Karpas-422 (cell line): ENCODE results near the gene PPP2R2B. TPM values are rescaled to one million over a fixed set of nuclear protein-coding genes. Genes with fewer than 3 reads are reported as not detected.

Experiments
- DNase-seq: peaks from one replicate; pipeline ENCODE4 v3.0.0-alpha.2; 2015
- H2AFZ ChIP-seq: fragments of 200-600 bp; sonication (generic); 2 replicates; pipeline ENCODE4 v1.6.1; 2014; ENCODE audit warnings: antibody characterized with exemption, low read length, mixed read lengths
- H3K27ac ChIP-seq: fragments of 200-600 bp; sonication (generic); 2 replicates; pipeline ENCODE4 v1.5.1; 2014; ENCODE audit warnings: mild to moderate bottlenecking, low read length, moderate library complexity
- H3K27me3 ChIP-seq: fragments of 200-600 bp; sonication (generic); 2 replicates; pipeline ENCODE4 v1.6.1; 2014; ENCODE audit warnings: low read length, mixed read lengths
- H3K36me3 ChIP-seq: fragments of 200-600 bp; sonication (generic); 2 replicates; pipeline ENCODE4 v1.6.1; 2014; ENCODE audit warnings: low read length, mixed read lengths; ENCODE audit not compliant: insufficient read depth
- H3K4me1 ChIP-seq: fragments of 200-600 bp; sonication (generic); 2 replicates; pipeline ENCODE4 v1.6.1; 2014; ENCODE audit warnings: mild to moderate bottlenecking, low read length, mixed read lengths
- H3K4me2 ChIP-seq: fragments of 200-600 bp; sonication (generic); 2 replicates; pipeline ENCODE4 v1.6.1; 2014; ENCODE audit warnings: low read length, low read depth, mild to moderate bottlenecking; ENCODE audit not compliant: poor library complexity, severe bottlenecking
- H3K4me3 ChIP-seq: fragments of 200-600 bp; sonication (generic); 2 replicates; pipeline ENCODE4 v1.5.1; 2014; ENCODE audit warnings: mild to moderate bottlenecking, antibody characterized with exemption, low read length, mixed read lengths
- H3K79me2 ChIP-seq: fragments of 200-600 bp; sonication (generic); 2 replicates; pipeline ENCODE4 v1.6.1; 2014; ENCODE audit warnings: mild to moderate bottlenecking, low read length, mixed read lengths
- H3K9ac ChIP-seq: fragments of 200-600 bp; sonication (generic); 2 replicates; pipeline ENCODE4 v1.6.0; 2014; ENCODE audit warnings: low read length
- H3K9me2 ChIP-seq: fragments of 200-600 bp; sonication (generic), shearing (Covaris generic); replicated peaks from 2 replicates; pipeline ENCODE4 v1.6.0; 2014; ENCODE audit warnings: mild to moderate bottlenecking, low read length, moderate library complexity; ENCODE audit not compliant: insufficient read depth
- H3K9me3 ChIP-seq: fragments of 300-700, 200-600 bp; sonication (generic); 2 replicates; pipeline ENCODE4 v1.6.1; 2014; ENCODE audit warnings: low read length, mixed read lengths
- H4K20me1 ChIP-seq: fragments of 200-600 bp; sonication (generic); 2 replicates; pipeline ENCODE4 v1.6.1; 2014; ENCODE audit warnings: mild to moderate bottlenecking, antibody characterized with exemption, low read length, low read depth; ENCODE audit not compliant: insufficient read depth
- total RNA-seq: library from RNA; depleted of rRNA; stranded (reverse); fragments of >200 nt; shearing (Covaris generic); gene quantifications from 2 replicates; pipeline ENCODE4 v1.2.3, GENCODE V29; 2014; ENCODE audit warnings: low replicate concordance

Gene PPP2R2B
- total RNA-seq, 1 experiment from 2014 or later, result not detected

DNA sequence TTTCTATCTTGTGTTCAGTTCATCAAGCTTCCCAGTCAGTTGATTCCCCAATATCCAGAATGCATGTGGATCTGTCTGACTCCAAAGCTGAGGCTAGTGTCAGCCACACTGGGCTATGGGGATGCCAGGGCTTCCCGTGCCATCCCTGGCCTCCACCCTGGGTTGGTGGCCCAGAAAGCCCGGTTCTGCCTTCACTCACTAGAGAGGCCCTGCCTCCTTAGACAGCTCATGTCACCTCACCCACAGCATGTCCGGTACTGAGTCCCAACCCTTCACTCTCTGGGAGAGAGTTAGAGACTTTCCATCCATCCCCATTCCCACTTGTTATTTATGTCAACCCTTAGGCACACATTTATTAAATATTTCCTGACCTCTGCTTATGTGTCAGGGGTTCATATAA, 243.1 kb downstream of the PPP2R2B start:
- Histone ChIP-seq H4K20me1 (no peaks in the 10 kb centered on the region), H2AFZ (no peak overlapping the region), H3K4me1 (no peaks in the 10 kb centered on the region), H3K27me3 (no peaks in the 10 kb centered on the region), H3K79me2 (no peaks in the 10 kb centered on the region), H3K36me3 (no peaks in the 10 kb centered on the region), H3K9me3 (no peaks in the 10 kb centered on the region), H3K4me3 (no peak overlapping the region), H3K9ac (no peak overlapping the region), H3K4me2 (no peak overlapping the region), H3K27ac (no peak overlapping the region), H3K9me2 (no peaks in the 10 kb centered on the region)
- no peak for DNase-seq

DNA sequence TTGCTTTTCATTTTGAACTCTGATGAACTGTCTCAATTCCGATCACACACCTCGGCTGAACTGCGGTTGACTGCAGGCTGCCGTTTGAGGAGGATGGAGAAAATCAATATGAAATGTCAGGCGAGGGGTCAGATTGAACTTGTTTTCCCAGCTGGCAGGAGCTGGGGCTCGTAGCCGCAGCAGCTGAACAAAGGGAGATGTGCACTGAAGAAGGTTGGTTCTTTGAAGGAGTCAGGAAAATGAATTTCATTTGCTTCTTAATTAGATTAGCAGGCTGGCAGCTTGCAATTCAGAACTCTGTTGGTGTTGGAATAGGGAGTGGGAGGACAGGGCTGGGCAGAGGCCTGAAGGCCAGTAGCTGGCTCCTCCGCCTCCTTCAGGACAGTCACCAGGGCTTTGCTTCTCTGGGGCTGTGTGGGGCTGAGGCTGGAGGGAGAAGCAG, 245.2 kb downstream of the PPP2R2B start:
- Histone ChIP-seq H3K4me2 (no peak overlapping the region), H3K9me2 (no peaks in the 10 kb centered on the region), H3K9ac (no peak overlapping the region), H3K79me2 (no peaks in the 10 kb centered on the region), H3K4me3 (no peak overlapping the region), H3K4me1 (no peaks in the 10 kb centered on the region), H3K27me3 (no peaks in the 10 kb centered on the region), H4K20me1 (no peaks in the 10 kb centered on the region), H2AFZ (no peak overlapping the region), H3K9me3 (no peaks in the 10 kb centered on the region), H3K36me3 (no peaks in the 10 kb centered on the region), H3K27ac (no peak overlapping the region)
- no peak for DNase-seq

DNA sequence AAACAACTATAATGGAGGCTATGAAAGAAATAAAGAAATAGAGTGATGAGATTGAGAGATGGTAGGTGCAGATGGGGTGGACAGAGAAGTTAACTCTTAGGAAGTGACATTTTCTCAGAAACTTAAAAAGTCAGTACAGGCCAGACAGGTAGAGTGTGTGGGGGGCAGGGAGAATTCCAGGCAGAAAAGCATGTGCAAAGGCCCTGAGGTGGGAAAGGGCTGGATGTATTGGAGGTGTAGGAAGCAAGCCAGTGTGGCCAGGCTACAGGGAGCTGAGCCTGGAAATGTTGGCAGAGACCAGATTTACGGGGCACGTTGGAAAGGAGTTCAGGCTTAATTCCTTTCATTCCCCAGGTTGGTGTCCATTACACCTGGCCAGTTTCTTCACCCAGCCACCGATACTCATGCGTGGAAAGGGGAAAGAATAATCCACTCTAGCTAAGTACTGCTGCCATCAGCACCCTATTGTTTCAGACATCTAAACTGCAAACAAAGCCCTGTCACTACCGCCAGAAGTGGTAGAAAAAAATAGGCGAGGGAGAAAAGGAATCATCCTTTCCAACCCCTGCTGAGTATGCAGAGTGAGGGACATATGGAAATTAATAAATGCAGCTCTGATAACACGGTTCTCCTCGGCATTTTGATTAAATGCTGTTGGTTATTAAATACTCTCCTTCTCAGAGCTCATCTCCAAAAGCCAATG, 245.8 kb downstream of the PPP2R2B start:
- Histone ChIP-seq H3K79me2 (no peaks in the 10 kb centered on the region), H3K9me2 (no peaks in the 10 kb centered on the region), H3K9ac (no peak overlapping the region), H3K4me2 (no peak overlapping the region), H3K27ac (no peak overlapping the region), H2AFZ (no peak overlapping the region), H3K9me3 (no peaks in the 10 kb centered on the region), H4K20me1 (no peaks in the 10 kb centered on the region), H3K27me3 (no peaks in the 10 kb centered on the region), H3K4me1 (no peaks in the 10 kb centered on the region), H3K4me3 (no peak overlapping the region), H3K36me3 (no peaks in the 10 kb centered on the region)
- DNase-seq, result no peak

DNA sequence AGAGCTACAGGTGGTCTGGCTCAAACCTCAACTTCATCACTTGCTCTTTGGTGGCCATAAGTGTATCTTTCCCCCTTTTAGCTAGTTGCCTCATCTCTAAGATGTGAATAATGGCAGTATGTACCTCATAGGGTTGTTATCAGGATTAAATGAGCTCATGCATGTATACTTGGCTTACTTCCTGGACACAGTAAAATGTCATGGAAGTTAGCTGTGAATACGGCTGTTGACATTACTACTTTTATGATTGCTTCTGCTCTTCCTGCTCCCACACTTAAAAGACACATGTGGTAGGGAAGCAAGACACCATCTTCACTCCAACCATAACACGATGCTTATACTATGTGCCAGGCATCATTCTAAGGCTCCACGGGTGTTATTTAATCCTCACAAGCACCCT, 248.1 kb downstream of the PPP2R2B start:
- no peak overlapping the region for H3K27ac ChIP-seq
- H3K9ac ChIP-seq, result no peak overlapping the region
- no peak overlapping the region for H3K4me3 ChIP-seq
- H3K27me3 ChIP-seq, result no peaks in the 10 kb centered on the region
- no peaks in the 10 kb centered on the region for H3K4me1 ChIP-seq
- no peaks in the 10 kb centered on the region for H3K9me2 ChIP-seq
- no peak for DNase-seq
- H3K36me3 ChIP-seq, result no peaks in the 10 kb centered on the region
- no peak overlapping the region for H3K4me2 ChIP-seq
- H3K79me2 ChIP-seq, result no peaks in the 10 kb centered on the region
- no peak overlapping the region for H2AFZ ChIP-seq
- no peaks in the 10 kb centered on the region for H3K9me3 ChIP-seq
- H4K20me1 ChIP-seq, result no peaks in the 10 kb centered on the region

DNA sequence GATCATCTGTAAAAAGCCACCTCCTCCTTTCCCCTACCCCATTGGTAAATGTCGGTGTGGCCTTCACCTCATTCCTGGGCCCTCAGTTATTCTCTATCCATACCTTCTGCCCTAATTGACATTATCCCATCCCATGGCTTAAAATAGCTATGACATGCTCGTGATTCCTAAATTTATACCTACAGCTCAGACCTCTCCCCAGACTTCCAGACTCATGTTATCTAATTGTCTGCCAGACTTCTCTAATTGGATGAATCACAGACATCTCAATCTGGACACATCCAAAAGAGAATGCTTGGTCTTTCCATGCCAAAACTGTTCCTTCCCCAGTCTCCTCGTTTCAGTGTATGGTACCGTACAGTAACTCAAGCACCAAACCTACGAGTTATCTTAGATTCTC, 249.6 kb downstream of the PPP2R2B start:
- DNase-seq, result no peak
- H3K27me3 ChIP-seq, result no peaks in the 10 kb centered on the region
- no peaks in the 10 kb centered on the region for H3K9me3 ChIP-seq
- H3K36me3 ChIP-seq, result no peaks in the 10 kb centered on the region
- H3K4me1 ChIP-seq, result no peaks in the 10 kb centered on the region
- no peak overlapping the region for H3K4me3 ChIP-seq
- no peaks in the 10 kb centered on the region for H3K79me2 ChIP-seq
- H3K27ac ChIP-seq, result no peak overlapping the region
- H3K4me2 ChIP-seq, result no peak overlapping the region
- no peaks in the 10 kb centered on the region for H3K9me2 ChIP-seq
- no peaks in the 10 kb centered on the region for H4K20me1 ChIP-seq
- H2AFZ ChIP-seq, result no peak overlapping the region
- no peak overlapping the region for H3K9ac ChIP-seq

DNA sequence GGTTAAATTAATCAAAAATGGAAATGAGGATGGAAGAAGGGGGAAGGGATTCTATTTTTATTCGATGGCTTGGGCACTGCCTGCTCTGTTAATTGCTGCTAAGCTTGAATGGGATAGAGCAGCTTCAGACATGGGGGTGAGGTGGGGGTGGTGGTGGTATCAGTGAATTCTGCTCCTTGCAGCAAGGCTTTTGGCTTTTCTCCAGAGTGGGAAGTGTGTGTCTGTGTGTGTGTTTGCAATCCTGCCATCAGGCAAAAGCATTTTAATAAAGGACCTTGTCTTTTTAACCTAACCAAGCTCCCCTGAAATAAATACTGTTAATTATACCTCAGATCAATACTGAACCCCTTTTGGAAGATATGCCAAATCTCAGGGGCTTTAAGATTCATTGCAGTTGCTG, 251.6 kb downstream of the PPP2R2B start:
- Histone ChIP-seq H3K9me3 (no peaks in the 10 kb centered on the region), H3K4me3 (no peak overlapping the region), H2AFZ (no peak overlapping the region), H3K36me3 (no peaks in the 10 kb centered on the region), H3K9me2 (no peaks in the 10 kb centered on the region), H3K27me3 (no peaks in the 10 kb centered on the region), H3K4me1 (no peaks in the 10 kb centered on the region), H4K20me1 (no peaks in the 10 kb centered on the region), H3K9ac (no peak overlapping the region), H3K27ac (no peak overlapping the region), H3K79me2 (no peaks in the 10 kb centered on the region), H3K4me2 (no peak overlapping the region)
- DNase-seq, result no peak

DNA sequence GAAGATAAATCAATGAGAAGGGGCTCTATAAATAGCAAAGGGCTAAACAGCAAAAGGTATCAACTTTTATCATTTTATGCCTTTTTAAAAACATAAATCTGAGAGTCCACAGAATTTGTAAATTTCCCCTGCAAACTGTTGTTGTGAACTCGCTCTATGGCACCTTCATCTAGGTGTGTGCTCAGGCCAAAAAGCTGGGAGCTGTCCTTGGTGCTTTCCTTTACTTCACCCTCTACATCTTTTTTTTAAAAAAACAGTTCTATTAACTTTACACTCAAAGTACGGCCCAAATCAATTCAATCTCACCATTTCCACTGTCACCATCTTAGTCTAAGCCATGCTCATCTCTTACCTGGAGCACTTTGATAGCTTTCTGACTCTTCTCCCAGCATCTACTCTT, 254.4 kb downstream of the PPP2R2B start:
- Histone ChIP-seq H2AFZ (no peak overlapping the region), H3K4me3 (no peak overlapping the region), H3K9ac (no peak overlapping the region), H3K27me3 (no peaks in the 10 kb centered on the region), H3K9me2 (no peaks in the 10 kb centered on the region), H3K27ac (no peak overlapping the region), H3K4me1 (no peaks in the 10 kb centered on the region), H4K20me1 (no peaks in the 10 kb centered on the region), H3K9me3 (no peaks in the 10 kb centered on the region), H3K36me3 (no peaks in the 10 kb centered on the region), H3K4me2 (no peak overlapping the region), H3K79me2 (no peaks in the 10 kb centered on the region)
- no peak for DNase-seq

DNA sequence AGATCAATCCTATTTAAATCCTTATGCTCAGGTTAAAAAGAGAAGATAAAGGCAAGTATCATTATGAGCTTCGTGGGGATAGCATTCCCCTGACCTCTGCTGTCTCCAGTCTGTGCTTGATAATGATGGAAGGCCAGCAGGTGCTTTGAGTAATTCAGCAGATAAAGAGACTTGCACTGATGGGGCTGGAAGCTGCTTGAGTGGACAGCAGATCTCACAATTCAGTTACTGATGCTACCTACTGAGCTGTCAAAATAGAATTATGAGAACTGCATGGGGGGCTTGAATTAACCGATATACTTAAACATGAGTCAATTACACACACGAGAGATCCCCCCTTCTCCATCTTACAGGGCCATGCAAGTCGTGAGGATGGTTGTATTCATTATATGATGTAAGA, 254.9 kb downstream of the PPP2R2B start:
- Histone ChIP-seq H3K36me3 (no peaks in the 10 kb centered on the region), H2AFZ (no peak overlapping the region), H3K9me3 (no peaks in the 10 kb centered on the region), H3K4me3 (no peak overlapping the region), H3K27me3 (no peaks in the 10 kb centered on the region), H3K9me2 (no peaks in the 10 kb centered on the region), H3K27ac (no peak overlapping the region), H3K79me2 (no peaks in the 10 kb centered on the region), H3K4me2 (no peak overlapping the region), H3K9ac (no peak overlapping the region), H3K4me1 (no peaks in the 10 kb centered on the region), H4K20me1 (no peaks in the 10 kb centered on the region)
- no peak for DNase-seq
